AG09309 (cell line): ENCODE data around the gene CD247.
A peak's percentile ranks its signal among the peaks of the same experiment; 100 is the strongest.

ENCODE experiments used
- DNase-seq: peaks from one replicate; pipeline ENCODE4 v3.0.0-alpha.2; 2010; ENCODE audit warnings: low read depth
- H3K4me3 ChIP-seq: 2 replicates; pipeline ENCODE4 v1.5.1; 2011; ENCODE audit warnings: mild to moderate bottlenecking, low read depth, low read length, moderate library complexity; ENCODE audit not compliant: control insufficient read depth
- CTCF ChIP-seq: IDR thresholded peaks from 2 replicates; pipeline ENCODE4 v1.5.1; 2011; ENCODE audit warnings: mild to moderate bottlenecking, low read depth, low read length, inconsistent platforms; ENCODE audit not compliant: insufficient read depth, control insufficient read depth; ENCODE audit errors: missing control alignments

CD247 gene

GRCh38 chr1:167551362-167551761 lies 33.0 kb upstream of the CD247 start:
- DNase-seq: no peak
- no peak overlapping the region for H3K4me3 ChIP-seq
- TF ChIP-seq CTCF: no peak

GRCh38 chr1:167548059-167548932 lies 30.0 kb upstream of the CD247 start:
- TF ChIP-seq CTCF: no peak
- DNase-seq: peak; percentile 39
- H3K4me3 ChIP-seq: no peak overlapping the region

GRCh38 chr1:167546935-167547334 lies 28.6 kb upstream of the CD247 start:
- no peak for DNase-seq
- H3K4me3 ChIP-seq: no peak overlapping the region

GRCh38 chr1:167545349-167545748 lies 27.0 kb upstream of the CD247 start:
- H3K4me3 ChIP-seq: no peak overlapping the region
- DNase-seq: no peak
- no peak for TF ChIP-seq CTCF

More at GRCh38 chr1:167546935-167547334, 28.6 kb upstream of the CD247 start:
- no peak for TF ChIP-seq CTCF

GRCh38 chr1:167544447-167545093 lies 26.2 kb upstream of the CD247 start:
- H3K4me3 ChIP-seq: no peak overlapping the region
- no peak for TF ChIP-seq CTCF
- no peak for DNase-seq

GRCh38 chr1:167543199-167543990 lies 25.1 kb upstream of the CD247 start:
- no peak for TF ChIP-seq CTCF
- no peak for DNase-seq
- no peak overlapping the region for H3K4me3 ChIP-seq
